Endothelial cell of umbilical vein (primary cell): ENCODE data around the gene PARD6G. TPM values are rescaled to one million over a fixed set of nuclear protein-coding genes. Genes with fewer than 3 reads are reported as not detected.

Source experiments
- BruUV-seq: library from RNA; stranded (reverse); fragments of 400-500 nt; replicated peaks from 2 replicates; lab custom pipeline; 2021; lab: Mats Ljungman, UMichigan
- CTCF ChIA-PET: fragments of 300-600, 350-600 bp; sonication (Branson Sonifier 250); formaldehyde crosslinking; loops from one replicate; lab custom pipeline; 2021; ENCODE audit warnings: antibody characterized with exemption, inconsistent platforms; lab: Charles Lee
- POLR2A ChIA-PET: fragments of 300-600, 350-600 bp; sonication (Branson Sonifier 250); formaldehyde crosslinking; loops from one replicate; lab custom pipeline; 2021; ENCODE audit warnings: antibody characterized with exemption, inconsistent platforms; lab: Charles Lee
- DNase-seq: peaks from one replicate; pipeline ENCODE4 v3.0.0-alpha.2; 2011; ENCODE audit warnings: low read depth, low spot score
- FAIRE-seq: peaks from 2 replicates; lab custom pipeline; 2011; peaks lifted over from hg19 to GRCh38; lab: Jason Lieb, UNC
- H2AFZ ChIP-seq: 2 replicates; pipeline ENCODE4 v1.6.0; 2012; ENCODE audit warnings: low read depth, low read length, control low read depth, inconsistent platforms
- H3K27ac ChIP-seq: 2 replicates; pipeline ENCODE4 v1.5.1; 2011; ENCODE audit warnings: low read depth, mild to moderate bottlenecking, control low read depth, low read length, moderate library complexity; ENCODE audit not compliant: insufficient read depth
- H3K27me3 ChIP-seq, 2 experiments: 2 replicates each; pipeline versions ENCODE4 v1.6.0 to v1.6.1; 2011; ENCODE audit warnings: low read length in 2 of 2, mixed read lengths in 1 of 2; ENCODE audit not compliant: control insufficient read depth in 2 of 2, insufficient read depth in 2 of 2
- H3K36me3 ChIP-seq, 2 experiments: 2 replicates in 1 of 2; 3 replicates in 1 of 2; pipeline ENCODE4 v1.5.1; 2011; ENCODE audit warnings: low read length in 2 of 2, mild to moderate bottlenecking in 1 of 2, moderate library complexity in 1 of 2; ENCODE audit not compliant: control insufficient read depth in 2 of 2, insufficient read depth in 2 of 2; ENCODE audit errors: extremely low read depth in 1 of 2
- H3K4me1 ChIP-seq: 3 replicates; pipeline ENCODE4 v1.5.1; 2011; ENCODE audit warnings: mild to moderate bottlenecking, low read length; ENCODE audit not compliant: control insufficient read depth, insufficient read depth; ENCODE audit errors: extremely low read depth
- H3K4me2 ChIP-seq: 2 replicates; pipeline ENCODE4 v1.6.1; 2011; ENCODE audit warnings: low read length, control low read depth, mixed read lengths; ENCODE audit not compliant: insufficient read depth
- H3K4me3 ChIP-seq, 3 experiments: fragments of 200-600 bp in 1 of 3; sonication (generic), shearing (Covaris generic) in 1 of 3; replicated peaks in 1 of 3; 2 replicates each; pipeline ENCODE4 v1.5.1; 2011 to 2016; ENCODE audit warnings: control low read depth in 3 of 3, low read length in 3 of 3, mild to moderate bottlenecking in 2 of 3, inconsistent platforms in 1 of 3, low read depth in 1 of 3, moderate library complexity in 1 of 3; ENCODE audit not compliant: insufficient read depth in 1 of 3
- H3K79me2 ChIP-seq: 2 replicates; pipeline ENCODE4 v1.6.0; 2012; ENCODE audit warnings: low read length, inconsistent platforms; ENCODE audit not compliant: control insufficient read depth, insufficient read depth
- H3K9ac ChIP-seq: replicated peaks from 2 replicates; pipeline ENCODE3; 2011; ENCODE audit warnings: low read length, control low read depth; ENCODE audit not compliant: insufficient read depth; ENCODE audit errors: extremely low read depth
- H3K9me1 ChIP-seq: replicated peaks from 3 replicates; pipeline ENCODE4 v1.6.0; 2011; ENCODE audit warnings: mild to moderate bottlenecking, low read length; ENCODE audit not compliant: control insufficient read depth, insufficient read depth; ENCODE audit errors: extremely low read depth
- H3K9me3 ChIP-seq: replicated peaks from 2 replicates; pipeline ENCODE4 v1.5.1; 2012; ENCODE audit warnings: low read length, inconsistent platforms; ENCODE audit not compliant: control insufficient read depth, insufficient read depth
- H4K20me1 ChIP-seq: replicated peaks from 2 replicates; pipeline ENCODE3; 2011; ENCODE audit warnings: mild to moderate bottlenecking, low read length; ENCODE audit not compliant: control insufficient read depth, insufficient read depth; ENCODE audit errors: extremely low read depth
- CTCF ChIP-seq, 2 donors: IDR thresholded peaks; 1 replicate in 1 of 2; 2 replicates in 1 of 2; pipeline ENCODE4 v1.5.1; 2011; ENCODE audit warnings: low read length in 2 of 2, mild to moderate bottlenecking in 2 of 2, moderate library complexity in 2 of 2, control low read depth in 1 of 2, inconsistent platforms in 1 of 2, low read depth in 1 of 2; ENCODE audit not compliant: insufficient read depth in 1 of 2; ENCODE audit errors: extremely low read depth in 1 of 2
- FOS ChIP-seq: IDR thresholded peaks from 2 replicates; pipeline ENCODE4 v1.6.1; 2011; ENCODE audit warnings: mild to moderate bottlenecking, low read length, moderate library complexity, borderline replicate concordance; ENCODE audit not compliant: insufficient read depth
- GATA2 ChIP-seq: IDR thresholded peaks from 2 replicates; pipeline ENCODE4 v1.7.0; 2011; ENCODE audit warnings: low read depth, mild to moderate bottlenecking, moderate library complexity, mixed read lengths, low read length; ENCODE audit not compliant: insufficient read length, insufficient read depth
- JUN ChIP-seq: IDR thresholded peaks from 2 replicates; pipeline ENCODE4 v1.6.1; 2011; ENCODE audit warnings: borderline replicate concordance, low read depth; ENCODE audit not compliant: insufficient read length, insufficient read depth
- MAX ChIP-seq: IDR thresholded peaks from 2 replicates; pipeline ENCODE4 v1.6.1; 2011; ENCODE audit not compliant: insufficient read depth, insufficient read length
- MYC ChIP-seq: IDR thresholded peaks from one replicate; pipeline ENCODE4 v1.6.1; 2011; ENCODE audit warnings: mild to moderate bottlenecking, low read depth, low read length
- POLR2A ChIP-seq: IDR thresholded peaks from 2 replicates; pipeline ENCODE4 v1.6.1; 2012; ENCODE audit warnings: low read depth, mild to moderate bottlenecking, control low read depth, low read length
- POLR2AphosphoS5 ChIP-seq: IDR thresholded peaks from 2 replicates; pipeline ENCODE4 v1.6.1; 2012; ENCODE audit warnings: low read depth, mild to moderate bottlenecking, control low read depth, low read length, moderate library complexity; ENCODE audit not compliant: insufficient read depth
- dilution Hi-C: fragments of 300-500 bp; cut with MboI; formaldehyde crosslinking; loops from one replicate; pipeline ENCODE4 v1.15.0; 2019; ENCODE audit warnings: low sequenced_read_pairs; ENCODE audit not compliant: extremely low pct_ligation_motif_present
- intact Hi-C: fragments of 100-400 bp; cut with micrococcal nuclease; formaldehyde crosslinking; loops from one replicate; pipeline ENCODE4 v1.10.0; 2022
- polyA plus RNA-seq, 4 experiments: library from polyadenylated mRNA; depleted of rRNA in 3 of 4; stranded (reverse) in 3 of 4; unstranded in 1 of 4; fragments of >200 nt; gene quantifications; 2 replicates each; pipeline versions ENCODE4 v1.2.1 to v1.2.3, GENCODE V29; 2011 to 2012; ENCODE audit warnings: missing spikeins in 1 of 4
- total RNA-seq: library from RNA; stranded (reverse); gene quantifications from 2 replicates; pipeline ENCODE4 v1.2.3, GENCODE V29; 2021

The PARD6G gene
- total and polyA plus RNA-seq, 2 donors (not counting 3 experiments of a cell fraction or from before 2014, with no cell fraction given): 1.2 to 1.8 TPM

- CTCF ChIA-PET: interaction anchor here (1.2 kb wide), 1 partner anchor 14 kb away, joined by 3 read pairs; no protein-coding TSS in a partner anchor
- intact Hi-C loops: no loop called here
- POLR2A ChIA-PET: no interaction called here
These were observed 117.5 kb downstream of the PARD6G start for GRCh38 chr18:80129672-80130367.

More at GRCh38 chr18:80129672-80130367, 117.5 kb downstream of the PARD6G start:
- Histone ChIP-seq H3K27ac (no peak overlapping the region), H3K9me1 (no peaks in the 10 kb centered on the region), H3K9me3 (no peaks in the 10 kb centered on the region), H3K4me1 (no peaks in the 10 kb centered on the region), H2AFZ (no peak overlapping the region), H3K9ac (no peak overlapping the region), H3K4me2 (no peak overlapping the region), H3K4me3 (no peak overlapping the region), H4K20me1 (peaks cover 2% of the 10 kb centered on the region), H3K79me2 (peaks cover 62% of the 10 kb centered on the region), H3K36me3 (peaks cover 0 to 6% of the 10 kb centered on the region in 2 experiments), H3K27me3 (no peaks in the 10 kb centered on the region)
- dilution Hi-C loops: no loop called here
- TF ChIP-seq CTCF (IDR thresholded peaks at IDR 0.05; ENCODE audit: extremely low read depth in 1 of 2, insufficient read depth in 1 of 2, low read depth in 1 of 2, low read length in 2 of 2) (no peak), POLR2AphosphoS5 (no peak), GATA2 (no peak), POLR2A (no peak), FOS (no peak), MAX (no peak), JUN (no peak), MYC (no peak)
- FAIRE-seq (no peak), DNase-seq (no peak)
- no TSS peak for BruUV-seq
